ENCODE data around the gene PSMD13. TPM values are rescaled to one million over a fixed set of nuclear protein-coding genes. Genes with fewer than 3 reads are reported as not detected.

PSMD13 gene
- total RNA-seq, 1 experiment from 2014 or later: 179 TPM

- intact Hi-C loops (cut with micrococcal nuclease): no loop called here
- Histone ChIP-seq H3K9me3 (ENCODE audit: control insufficient read depth in 1 of 2, insufficient read depth in 1 of 2, low read depth in 1 of 2, low read length in 2 of 2) (no peaks in the 10 kb centered on the region), H3K27me3 (ENCODE audit: insufficient read depth, low read length) (no peaks in the 10 kb centered on the region), H3K27ac (ENCODE audit: low read depth, low read length) (no peak overlapping the region), H3K4me2 (ENCODE audit: low read length) (no peak overlapping the region), H3K9me2 (ENCODE audit: insufficient read depth) (no peaks in the 10 kb centered on the region), H3K4me1 (ENCODE audit: control insufficient read depth in 1 of 2, insufficient read depth in 2 of 2, low read length in 2 of 2) (peaks cover 0 to 3% of the 10 kb centered on the region in 2 experiments; a peak in 1 of 4 replicates), H3K9ac (ENCODE audit: low read length) (no peak overlapping the region), H3K79me2 (ENCODE audit: insufficient read depth, low read length) (no peaks in the 10 kb centered on the region), H2AFZ (ENCODE audit: low read depth, low read length, poor library complexity, severe bottlenecking) (no peak overlapping the region), H3K36me3 (ENCODE audit: control insufficient read depth in 1 of 2, insufficient read depth in 2 of 2, low read length in 2 of 2) (no peaks in the 10 kb centered on the region), H3K4me3 (replicated peaks in 1 of 2; ENCODE audit: low read depth in 1 of 2, low read length in 2 of 2) (no peak overlapping the region), H4K20me1 (ENCODE audit: insufficient read depth) (no peaks in the 10 kb centered on the region)
- DNase-seq (ENCODE audit: low read depth, low spot score) (no peak), ATAC-seq (no peak)
- no peak for TF ChIP-seq EZH2phosphoT487 (IDR thresholded peaks at IDR 0.05; ENCODE audit: borderline replicate concordance)
- TF ChIP-seq EZH2 (IDR thresholded peaks at IDR 0.05): no peak
- no peak for TF ChIP-seq SRF (IDR thresholded peaks at IDR 0.05; ENCODE audit: low read depth)
- TF ChIP-seq CBX3 (IDR thresholded peaks at IDR 0.05; ENCODE audit: low read depth): no peak
- no peak for TF ChIP-seq CEBPB (IDR thresholded peaks at IDR 0.05; ENCODE audit: low read depth)
- TF ChIP-seq FOSL1 (IDR thresholded peaks at IDR 0.05; ENCODE audit: low read depth): no peak
- TF ChIP-seq, protein P1, sequence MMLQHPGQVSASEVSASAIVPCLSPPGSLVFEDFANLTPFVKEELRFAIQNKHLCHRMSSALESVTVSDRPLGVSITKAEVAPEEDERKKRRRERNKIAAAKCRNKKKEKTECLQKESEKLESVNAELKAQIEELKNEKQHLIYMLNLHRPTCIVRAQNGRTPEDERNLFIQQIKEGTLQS (IDR thresholded peaks at IDR 0.05): no peak
- TF ChIP-seq, protein P2, sequence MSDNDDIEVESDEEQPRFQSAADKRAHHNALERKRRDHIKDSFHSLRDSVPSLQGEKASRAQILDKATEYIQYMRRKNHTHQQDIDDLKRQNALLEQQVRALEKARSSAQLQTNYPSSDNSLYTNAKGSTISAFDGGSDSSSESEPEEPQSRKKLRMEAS (IDR thresholded peaks at IDR 0.05): no peak
- no peak for TF ChIP-seq RAD21 (IDR thresholded peaks at IDR 0.05; ENCODE audit: low read depth)
- TF ChIP-seq POLR2A (IDR thresholded peaks at IDR 0.05; ENCODE audit: borderline replicate concordance, extremely low read depth, insufficient read depth, insufficient read length): no peak
- no peak for TF ChIP-seq SP1 (IDR thresholded peaks at IDR 0.05; ENCODE audit: low read depth)
- POLR2A ChIA-PET: no interaction called here
- no TSS peak for BruUV-seq (replicated peaks)
- CTCF ChIA-PET: no interaction called here
- RAD21 ChIA-PET (ENCODE audit: low non-redundant PET in 1 of 2, low total read pairs in 2 of 2, uncharacterized antibody in 2 of 2, unreplicated experiment in 2 of 2): no interaction called here
These were observed 44.8 kb downstream of the PSMD13 start for GRCh38 chr11:281486-282161.

GRCh38 chr11:282171-282570 lies 45.4 kb downstream of the PSMD13 start:
- Histone ChIP-seq H3K4me3 (replicated peaks in 1 of 2; ENCODE audit: low read depth in 1 of 2, low read length in 2 of 2) (no peak overlapping the region), H3K27ac (ENCODE audit: low read depth, low read length) (no peak overlapping the region), H3K9me2 (ENCODE audit: insufficient read depth) (no peaks in the 10 kb centered on the region), H2AFZ (ENCODE audit: low read depth, low read length, poor library complexity, severe bottlenecking) (no peak overlapping the region), H3K9ac (ENCODE audit: low read length) (no peak overlapping the region), H3K79me2 (ENCODE audit: insufficient read depth, low read length) (no peaks in the 10 kb centered on the region), H3K9me3 (ENCODE audit: control insufficient read depth in 1 of 2, insufficient read depth in 1 of 2, low read depth in 1 of 2, low read length in 2 of 2) (no peaks in the 10 kb centered on the region), H3K4me2 (ENCODE audit: low read length) (no peak overlapping the region), H3K27me3 (ENCODE audit: insufficient read depth, low read length) (no peaks in the 10 kb centered on the region), H3K4me1 (ENCODE audit: control insufficient read depth in 1 of 2, insufficient read depth in 2 of 2, low read length in 2 of 2) (peaks cover 2 to 7% of the 10 kb centered on the region in 2 experiments), H3K36me3 (ENCODE audit: control insufficient read depth in 1 of 2, insufficient read depth in 2 of 2, low read length in 2 of 2) (no peaks in the 10 kb centered on the region), H4K20me1 (ENCODE audit: insufficient read depth) (no peaks in the 10 kb centered on the region)
- POLR2A ChIA-PET: no interaction called here
- ATAC-seq: no peak
- no peak for DNase-seq (ENCODE audit: low read depth, low spot score)
- intact Hi-C loops (cut with micrococcal nuclease): no loop called here
- RAD21 ChIA-PET (ENCODE audit: low non-redundant PET in 1 of 2, low total read pairs in 2 of 2, uncharacterized antibody in 2 of 2, unreplicated experiment in 2 of 2): no interaction called here
- no TSS peak for BruUV-seq (replicated peaks)
- CTCF ChIA-PET: no interaction called here
- TF ChIP-seq FOSL1 (IDR thresholded peaks at IDR 0.05; ENCODE audit: low read depth): no peak
- TF ChIP-seq POLR2A (IDR thresholded peaks at IDR 0.05; ENCODE audit: borderline replicate concordance, extremely low read depth, insufficient read depth, insufficient read length): no peak
- no peak for TF ChIP-seq REST (IDR thresholded peaks at IDR 0.05; ENCODE audit: low read depth)
- no peak for TF ChIP-seq EZH2phosphoT487 (IDR thresholded peaks at IDR 0.05; ENCODE audit: borderline replicate concordance)
- TF ChIP-seq JUND (IDR thresholded peaks at IDR 0.05): no peak
- TF ChIP-seq, protein P1 (IDR thresholded peaks at IDR 0.05): no peak
- TF ChIP-seq EGR1 (IDR thresholded peaks at IDR 0.05; ENCODE audit: low read depth): no peak
- TF ChIP-seq CBX3 (IDR thresholded peaks at IDR 0.05; ENCODE audit: low read depth): no peak
- no peak for TF ChIP-seq TCF7L2 (IDR thresholded peaks at IDR 0.05; ENCODE audit: borderline replicate concordance, extremely low read depth, insufficient read depth, insufficient read length)
- TF ChIP-seq SP1 (IDR thresholded peaks at IDR 0.05; ENCODE audit: low read depth): no peak
- TF ChIP-seq RAD21 (IDR thresholded peaks at IDR 0.05; ENCODE audit: low read depth): no peak
- TF ChIP-seq ZFX (IDR thresholded peaks at IDR 0.05): no peak

Measured in HCT116 (cell line).